ENCODE measurements around the gene IL25. TPM values are rescaled to one million over a fixed set of nuclear protein-coding genes. Genes with fewer than 3 reads are reported as not detected.

The IL25 gene
- total and polyA plus RNA-seq, 9 donors = not detected

- Histone ChIP-seq H3K4me3 (no peak overlapping the region), H3K27ac (no peak overlapping the region), H3K4me1 (ENCODE audit: insufficient read depth) (no peaks in the 10 kb centered on the region), H3K9me3 (no peaks in the 10 kb centered on the region), H3K27me3 (no peaks in the 10 kb centered on the region), H3K36me3 (no peaks in the 10 kb centered on the region)
- intact Hi-C loops (cut with DNase I) = no loop called here
- 77 to 87% (median 80%) methylated on average over 8 of the region's 8 CpGs for WGBS, 3 donors
- TF ChIP-seq EP300 (IDR thresholded peaks at IDR 0.05) = no peak
- no peak for TF ChIP-seq CTCF (IDR thresholded peaks at IDR 0.05)
- no peak for TF ChIP-seq POLR2A (IDR thresholded peaks at IDR 0.05)
- no peak for DNase-seq
These were observed 15.3 kb upstream of the IL25 start for GRCh38 chr14:23357261-23357660.

GRCh38 chr14:23358042-23358441, 14.6 kb upstream of the IL25 start:
- Histone ChIP-seq H3K27ac (no peak overlapping the region), H3K9me3 (no peaks in the 10 kb centered on the region), H3K4me1 (ENCODE audit: insufficient read depth) (no peaks in the 10 kb centered on the region), H3K36me3 (no peaks in the 10 kb centered on the region), H3K27me3 (no peaks in the 10 kb centered on the region), H3K4me3 (no peak overlapping the region)
- 53 to 59% (median 58%) methylated on average over 3 of the region's 3 CpGs for WGBS, 3 donors
- TF ChIP-seq EP300 (IDR thresholded peaks at IDR 0.05) (no peak), CTCF (IDR thresholded peaks at IDR 0.05) (no peak), POLR2A (IDR thresholded peaks at IDR 0.05) (no peak)
- no peak for DNase-seq
- intact Hi-C loops (cut with DNase I) = no loop called here

- WGBS, 3 donors = 64 to 73% (median 69%) methylated on average over 12 of the region's 12 CpGs
- Histone ChIP-seq H3K4me1 (ENCODE audit: insufficient read depth) (no peaks in the 10 kb centered on the region), H3K27ac (no peak overlapping the region), H3K4me3 (no peak overlapping the region), H3K9me3 (no peaks in the 10 kb centered on the region), H3K27me3 (no peaks in the 10 kb centered on the region), H3K36me3 (no peaks in the 10 kb centered on the region)
- TF ChIP-seq EP300 (IDR thresholded peaks at IDR 0.05) (no peak), POLR2A (IDR thresholded peaks at IDR 0.05) (no peak), CTCF (IDR thresholded peaks at IDR 0.05) (no peak)
- DNase-seq = no peak
- intact Hi-C loops (cut with DNase I) = no loop called here
These were observed 13.9 kb upstream of the IL25 start for GRCh38 chr14:23358553-23359166.

- DNase-seq = no peak
- Histone ChIP-seq H3K4me1 (ENCODE audit: insufficient read depth) (no peaks in the 10 kb centered on the region), H3K9me3 (no peaks in the 10 kb centered on the region), H3K27ac (no peak overlapping the region), H3K4me3 (no peak overlapping the region), H3K27me3 (no peaks in the 10 kb centered on the region), H3K36me3 (no peaks in the 10 kb centered on the region)
- no peak for TF ChIP-seq CTCF (IDR thresholded peaks at IDR 0.05)
- TF ChIP-seq POLR2A (IDR thresholded peaks at IDR 0.05) = no peak
- no peak for TF ChIP-seq EP300 (IDR thresholded peaks at IDR 0.05)
- 73 to 80% (median 80%) methylated on average over 11 of the region's 11 CpGs for WGBS, 3 donors
- intact Hi-C loops (cut with DNase I) = no loop called here
These were observed 13.4 kb upstream of the IL25 start for GRCh38 chr14:23359167-23359626.

Data from ovary (tissue), 9 donors.